HG03558 (cell line): ENCODE results near the gene VAV3.
"Not testable (repeated sequence)": the region's sequence is repeated elsewhere in the genome, so short reads cannot be mapped to it uniquely, and the experiment has no call there.

Experiments
- ATAC-seq: cut with Tn5 transposase; IDR thresholded peaks from one replicate; pipeline ENCODE4 v1.9.1; 2021; ENCODE audit warnings: moderate number of reproducible peaks; ENCODE audit not compliant: unreplicated experiment; ENCODE audit errors: extremely low read depth

Gene VAV3

GRCh38 chr1:107965110-107965991 is at the start of gene VAV3:
VAV3 (minus strand) TSS chr1:107965180; CDS start chr1:107964869, 311 bp downstream.
- no peak for ATAC-seq

- ATAC-seq, result no peak
Measured at GRCh38 chr1:108012553-108012952, 47.6 kb upstream of the VAV3 start.

GRCh38 chr1:108011295-108011694 is 46.3 kb upstream of the VAV3 start:
- no peak for ATAC-seq

- ATAC-seq, result no peak
Measured at GRCh38 chr1:108010581-108010980, 45.6 kb upstream of the VAV3 start.

GRCh38 chr1:108009603-108010195 is 44.7 kb upstream of the VAV3 start:
- ATAC-seq, result no peak

GRCh38 chr1:108007531-108007930 is 42.6 kb upstream of the VAV3 start:
- ATAC-seq, result no peak

- ATAC-seq, result no peak
Measured at GRCh38 chr1:108007070-108007469, 42.1 kb upstream of the VAV3 start.

GRCh38 chr1:108004919-108005318 is 39.9 kb upstream of the VAV3 start:
- ATAC-seq, result not testable (repeated sequence)

- ATAC-seq, result no peak
Measured at GRCh38 chr1:108000620-108001111, 35.7 kb upstream of the VAV3 start.

GRCh38 chr1:108000184-108000583 is 35.2 kb upstream of the VAV3 start:
- no peak for ATAC-seq

GRCh38 chr1:107997866-107998265 is 32.9 kb upstream of the VAV3 start:
- ATAC-seq, result no peak

- ATAC-seq, result no peak
Measured at GRCh38 chr1:107993920-107994319, 28.9 kb upstream of the VAV3 start.

- no peak for ATAC-seq
Measured at GRCh38 chr1:107992347-107992746, 27.4 kb upstream of the VAV3 start.

- ATAC-seq, result no peak
Measured at GRCh38 chr1:107991371-107992066, 26.5 kb upstream of the VAV3 start.

- ATAC-seq, result no peak
Measured at GRCh38 chr1:107990606-107991005, 25.6 kb upstream of the VAV3 start.

- no peak for ATAC-seq
Measured at GRCh38 chr1:107981277-107981676, 16.3 kb upstream of the VAV3 start.

- no peak for ATAC-seq
Measured at GRCh38 chr1:107979926-107980325, 14.9 kb upstream of the VAV3 start.

GRCh38 chr1:107979088-107979487 is 14.1 kb upstream of the VAV3 start:
- ATAC-seq, result no peak

GRCh38 chr1:107976836-107977235 is 11.9 kb upstream of the VAV3 start:
- no peak for ATAC-seq

- ATAC-seq, result no peak
Measured at GRCh38 chr1:107976431-107976830, 11.5 kb upstream of the VAV3 start.

GRCh38 chr1:107975851-107976250 is 10.9 kb upstream of the VAV3 start:
- ATAC-seq, result no peak
